Suppressor macrophage treated with lipopolysaccharide for 1 hour (primary cell): ENCODE results near the gene COX7A2.

Experiments used
- DNase-seq, 3 donors: peaks; one replicate each; pipeline ENCODE4 v3.0.0-alpha.2; 2020 to 2022

Gene COX7A2, protein sequence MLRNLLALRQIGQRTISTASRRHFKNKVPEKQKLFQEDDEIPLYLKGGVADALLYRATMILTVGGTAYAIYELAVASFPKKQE

DNA sequence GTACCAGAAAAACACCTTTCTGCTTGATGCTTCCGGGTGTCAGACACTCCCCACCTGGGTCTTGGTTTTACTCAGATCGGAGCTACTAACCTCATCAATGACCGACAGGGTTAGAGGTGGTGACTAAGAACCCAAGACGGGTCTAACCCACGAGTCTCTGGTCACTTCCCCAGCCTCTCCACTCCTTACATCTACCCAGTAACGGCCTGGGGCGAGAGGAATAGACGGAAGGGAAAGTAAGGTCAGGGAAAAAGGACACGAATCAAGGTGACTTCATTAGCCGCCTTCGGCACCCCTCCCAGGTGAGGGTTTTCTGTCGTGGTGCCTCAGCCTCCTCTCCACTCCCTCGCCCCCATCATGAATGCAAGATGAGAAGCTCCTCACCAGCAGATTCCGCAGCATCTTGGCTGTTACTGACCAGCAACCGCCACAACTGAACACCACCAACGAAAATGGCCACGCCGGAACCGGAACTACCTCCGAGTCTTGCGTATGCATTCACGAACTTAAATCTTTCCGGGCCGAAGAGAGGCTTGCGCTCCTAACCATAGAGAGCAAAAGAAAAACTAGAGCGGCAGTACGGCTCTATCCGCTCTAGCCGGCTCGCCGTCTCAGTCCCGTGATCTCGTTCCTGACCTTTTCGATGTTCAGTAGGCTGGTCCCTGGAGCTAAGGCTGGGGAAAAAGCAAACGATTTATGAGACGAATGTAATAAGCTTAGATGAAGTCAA lies at the start of gene COX7A2:
Gene COX7A2, minus strand, starts transcription at position 469 of the 730 bp plus-strand sequence. Its CDS starts 67 bp downstream, at position 402.
- peak; percentile 95 to 99 (median 97) for DNase-seq

DNA sequence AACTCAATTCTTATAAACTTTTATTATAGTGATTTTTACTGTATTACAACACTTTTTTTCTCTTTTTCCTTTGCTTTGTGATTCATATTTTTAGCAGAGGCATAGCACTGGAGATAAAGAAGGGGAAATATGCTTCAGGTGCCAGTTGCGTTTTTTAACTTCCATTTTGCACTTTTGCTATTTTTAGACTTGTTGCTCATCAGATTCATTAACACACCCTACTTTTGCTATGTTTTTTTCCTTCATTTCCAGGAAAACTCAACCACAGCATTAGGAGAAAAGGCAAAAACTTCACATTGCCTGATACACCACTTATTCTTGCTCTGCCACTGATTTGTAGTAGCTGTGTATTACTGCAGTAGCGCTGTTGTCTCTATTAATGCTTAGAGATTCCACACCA lies 49.0 kb upstream of the COX7A2 start:
- no peak for DNase-seq

DNA sequence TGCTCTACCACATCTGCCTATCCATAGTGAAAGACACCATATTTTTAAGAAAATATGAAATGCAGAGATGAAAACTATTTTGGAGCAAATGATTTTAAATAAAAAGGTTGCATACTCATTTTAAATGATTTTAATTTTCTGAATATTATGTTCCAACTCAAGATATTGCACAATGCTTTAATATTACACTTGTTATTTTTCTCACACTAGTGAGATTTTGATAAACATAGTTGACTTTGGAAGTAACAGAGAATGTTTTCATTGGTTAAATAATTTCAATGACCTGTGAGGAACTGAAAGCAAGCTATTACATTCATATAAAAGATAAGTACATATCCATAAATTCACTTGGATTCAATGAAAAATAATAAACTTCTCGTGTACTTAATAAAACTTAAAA lies 48.1 kb upstream of the COX7A2 start:
- DNase-seq, result no peak

DNA sequence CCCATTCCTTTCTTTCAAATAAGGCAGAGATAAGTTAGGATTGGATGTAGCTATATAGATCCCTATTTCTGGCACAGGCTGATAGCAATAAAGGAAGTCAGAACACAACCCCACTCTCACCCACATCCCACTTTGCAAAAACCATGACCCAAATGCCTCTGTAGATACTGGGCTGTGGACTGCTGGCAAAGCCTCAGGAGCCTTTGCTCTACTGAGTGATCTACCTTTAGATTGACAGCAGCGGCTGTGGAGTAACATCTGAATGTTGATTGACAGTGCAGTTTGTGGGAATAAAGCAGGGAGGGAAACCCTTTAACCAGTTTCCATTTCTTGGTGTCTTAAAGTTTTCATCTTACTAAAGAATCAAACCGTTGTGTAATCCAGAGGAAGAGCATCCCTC lies 47.7 kb upstream of the COX7A2 start:
- no peak for DNase-seq

DNA sequence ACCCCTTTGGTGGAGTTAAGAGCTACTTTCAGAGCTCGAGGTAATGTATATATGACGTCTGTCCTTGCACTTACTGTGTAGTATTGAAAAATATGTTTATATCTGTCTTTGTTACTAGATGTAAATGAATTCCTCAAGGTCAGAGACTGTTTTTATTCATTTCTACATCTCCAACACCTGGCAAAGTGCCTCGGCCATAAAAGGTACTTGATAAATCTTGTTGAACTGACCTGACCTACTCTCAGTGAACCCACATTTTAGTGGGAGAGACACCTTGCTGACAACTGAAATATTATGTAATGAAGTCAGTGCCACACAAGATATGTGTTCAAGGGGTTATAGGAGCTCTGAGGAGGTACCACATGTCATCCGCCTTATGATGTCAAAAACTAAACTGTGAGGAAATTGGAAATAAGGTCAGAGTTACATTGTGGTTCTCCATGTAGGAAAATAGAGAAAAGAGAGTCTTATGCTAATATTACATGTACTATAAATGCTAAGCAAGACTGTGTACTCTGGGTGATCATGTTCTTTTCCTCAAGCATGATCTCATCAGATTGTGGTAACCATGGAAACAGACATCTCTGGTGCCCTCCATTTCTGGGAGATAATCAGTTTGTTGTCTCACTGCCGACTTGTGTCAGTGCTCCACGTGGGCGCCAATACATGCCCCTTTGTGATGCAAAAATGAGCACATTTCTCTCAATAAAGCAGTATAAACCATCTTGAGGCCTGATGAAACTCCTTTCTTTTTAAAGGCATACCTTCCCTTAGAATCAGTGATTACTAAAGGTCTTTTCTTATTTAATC lies 46.7 kb upstream of the COX7A2 start:
- DNase-seq, result no peak

DNA sequence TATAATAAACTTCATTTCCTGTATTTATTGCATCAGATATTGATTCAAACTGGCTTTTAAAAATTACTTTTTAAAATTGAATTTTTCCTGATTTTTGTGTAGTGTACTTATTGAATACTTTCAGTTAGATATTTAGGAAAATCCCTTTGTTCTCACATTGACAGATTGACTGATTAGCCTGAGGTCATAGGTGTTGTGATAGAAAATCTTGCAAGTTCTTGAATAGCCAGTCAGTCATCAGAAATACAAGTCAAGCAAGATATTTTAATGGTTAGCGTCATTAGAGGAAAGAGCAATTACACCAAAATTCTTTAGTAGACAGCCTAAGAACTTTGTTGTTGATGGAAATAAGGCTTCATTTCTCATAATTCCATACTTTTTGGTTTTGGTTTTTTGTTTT lies 44.4 kb upstream of the COX7A2 start:
- no peak for DNase-seq

DNA sequence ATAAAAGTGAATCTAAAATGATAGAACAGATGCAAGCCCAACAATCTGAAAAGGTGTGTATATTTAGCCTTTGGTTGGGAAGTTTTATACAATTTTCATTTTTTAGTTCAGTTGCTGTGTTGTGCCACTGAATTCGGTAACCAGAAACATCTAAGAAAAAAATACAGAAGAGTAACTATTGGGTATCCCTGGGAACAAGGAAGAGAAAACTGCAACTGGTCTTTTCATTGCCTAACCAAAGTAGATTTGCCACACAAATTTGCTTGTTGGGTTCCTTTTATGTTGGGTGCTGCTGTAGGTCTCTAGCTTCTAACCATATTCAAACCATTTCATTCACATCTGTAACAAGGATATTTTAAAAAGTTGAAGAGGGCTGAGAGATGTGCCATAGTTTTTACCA lies 43.8 kb upstream of the COX7A2 start:
- DNase-seq, result no peak

DNA sequence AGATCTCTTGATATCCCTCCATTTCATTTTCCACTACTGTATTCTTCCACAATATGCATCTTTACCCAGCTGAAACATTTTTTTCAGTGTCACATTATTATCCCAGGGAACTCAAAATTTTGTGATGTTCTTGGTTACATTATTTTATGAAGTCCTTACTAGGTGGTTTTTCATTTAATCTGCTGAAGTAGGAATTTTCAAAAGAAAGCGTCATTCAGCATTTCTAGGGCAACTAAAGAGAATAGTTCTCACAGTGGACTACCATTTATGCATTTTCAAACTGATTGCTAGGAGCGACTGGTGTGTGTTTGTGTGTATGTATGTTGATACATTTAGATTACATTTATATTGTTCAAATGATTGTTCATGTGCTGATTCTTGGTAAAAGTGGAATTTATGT lies 43.4 kb upstream of the COX7A2 start:
- DNase-seq, result no peak

DNA sequence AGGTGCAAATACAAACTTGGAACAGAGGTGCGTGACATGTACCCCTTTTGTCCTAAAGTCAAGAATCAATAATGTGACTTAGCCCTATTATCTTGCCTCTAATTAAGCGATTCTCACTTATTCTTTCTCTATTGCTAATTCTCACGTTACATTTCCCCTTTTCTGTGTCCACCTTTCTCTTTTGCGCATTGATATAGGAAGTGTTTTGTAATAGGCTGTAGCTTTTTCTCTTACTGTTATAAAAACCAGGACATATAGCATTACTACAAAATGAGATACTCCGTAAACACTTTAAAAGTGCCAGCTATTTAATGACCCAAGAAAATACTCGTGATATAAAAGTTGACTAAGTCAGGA lies 41.7 kb upstream of the COX7A2 start:
- DNase-seq, result peak in 1 of 3 donors; percentile 31

DNA sequence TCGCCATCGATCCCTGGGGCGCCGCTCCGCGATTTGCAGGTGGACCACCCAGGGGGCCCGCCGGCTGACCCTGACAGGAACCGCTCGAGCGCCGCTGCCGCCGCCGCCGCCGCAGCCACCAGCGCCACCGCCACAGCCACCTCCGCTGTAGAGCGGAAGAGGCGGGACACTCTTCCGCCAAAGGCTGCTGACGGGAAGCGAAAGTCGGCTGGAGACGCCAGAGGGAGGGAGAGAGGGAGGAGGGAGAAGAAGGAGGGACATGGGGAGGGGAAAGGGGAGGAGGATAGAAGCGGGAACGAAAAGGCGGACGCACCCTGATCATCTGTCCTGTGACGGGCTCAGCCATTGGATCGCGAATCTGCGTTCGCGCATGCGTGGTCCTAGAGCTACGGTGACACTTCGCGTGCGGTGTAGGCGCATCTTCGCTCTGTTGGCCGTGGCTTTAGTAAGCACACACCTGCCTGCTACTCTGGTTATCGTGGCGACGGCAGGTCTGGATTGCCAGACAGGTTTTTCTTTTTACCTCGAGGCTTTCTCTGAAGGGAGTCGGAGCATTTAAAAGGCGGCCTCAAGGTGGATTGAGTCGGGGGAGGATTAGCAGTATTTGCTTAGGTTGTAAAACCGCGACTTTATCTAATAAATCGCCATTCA lies 41.2 kb upstream of the COX7A2 start, which contains the start of gene TMEM30A:
Gene TMEM30A, minus strand, starts transcription at position 161 of the 651 bp plus-strand sequence. Its CDS starts 154 bp downstream, at position 7.
- DNase-seq, result peak; percentile 97 to 99 (median 98)

DNA sequence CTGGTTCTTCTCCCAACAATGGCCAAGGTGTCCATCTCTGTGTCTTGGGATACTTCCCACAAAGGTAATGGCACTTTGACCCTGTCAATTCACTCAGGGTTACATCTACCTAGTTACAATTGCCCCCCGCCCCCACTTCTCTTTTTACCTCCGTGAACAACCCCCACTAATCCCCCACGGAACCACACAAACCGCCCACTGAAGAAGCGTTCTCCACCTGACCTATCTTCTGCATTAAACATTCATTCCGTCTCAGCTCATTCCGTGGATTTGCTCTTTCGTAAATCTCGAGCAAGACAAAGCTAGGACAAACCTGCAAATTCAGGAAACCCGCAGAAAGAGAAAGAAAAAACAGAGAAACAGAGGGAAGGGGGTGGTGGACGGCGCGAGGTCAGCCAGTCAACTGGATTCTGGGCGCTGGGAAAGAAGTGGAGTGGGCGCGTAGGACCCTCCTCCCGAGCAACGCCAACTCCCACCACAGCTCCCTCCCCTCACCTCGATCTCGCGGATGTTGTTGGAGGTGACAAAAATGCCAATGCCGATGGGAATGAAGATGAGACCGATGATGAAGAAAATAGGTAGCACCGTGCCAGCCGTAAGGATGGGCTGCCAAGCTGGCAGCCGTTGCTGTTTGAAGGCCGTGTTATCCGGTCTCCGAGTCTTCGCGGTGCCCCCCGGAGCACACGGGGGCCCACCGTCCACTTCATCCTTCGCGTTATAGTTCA lies 40.5 kb upstream of the COX7A2 start:
- peak; percentile 30 to 44 (median 43) for DNase-seq

DNA sequence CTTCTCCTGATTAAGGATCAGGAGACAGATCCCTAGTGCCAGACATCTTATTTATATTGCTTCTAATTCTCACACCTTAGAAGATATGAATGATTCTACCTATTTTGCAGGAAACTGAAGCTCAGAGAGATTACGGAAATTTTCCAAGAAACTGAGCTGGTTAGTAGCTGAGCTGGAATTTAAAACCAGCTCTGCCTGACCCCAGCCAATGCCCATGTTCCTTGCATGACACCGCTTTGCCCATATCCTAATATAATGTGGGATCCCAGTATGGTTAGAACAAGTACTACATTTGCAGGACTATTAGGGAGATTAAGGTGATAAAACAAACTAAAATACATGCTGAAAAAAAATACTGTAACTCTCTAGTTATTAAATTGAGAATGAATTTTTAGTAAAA lies 39.1 kb upstream of the COX7A2 start:
- DNase-seq, result no peak

DNA sequence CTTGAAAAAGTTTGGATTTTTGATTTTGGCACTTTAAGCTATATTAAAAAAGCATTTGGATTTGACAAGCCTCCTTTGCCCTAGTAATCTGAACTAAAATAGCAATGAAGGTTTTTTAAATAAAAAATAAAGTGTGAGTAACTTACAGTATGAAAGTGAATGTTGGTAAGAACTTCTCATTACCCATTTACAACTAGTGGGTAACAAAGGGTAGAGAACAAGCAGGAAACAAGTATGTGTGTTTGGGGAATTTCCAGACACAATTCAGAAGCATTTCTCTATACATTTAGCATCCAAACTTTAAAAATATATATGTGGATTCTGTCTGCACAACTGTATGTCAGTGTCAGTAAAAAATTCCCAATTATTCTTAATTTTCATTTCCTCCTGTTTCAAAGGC lies 38.1 kb upstream of the COX7A2 start:
- DNase-seq, result peak in 2 of 3 donors; percentile 62 to 63

DNA sequence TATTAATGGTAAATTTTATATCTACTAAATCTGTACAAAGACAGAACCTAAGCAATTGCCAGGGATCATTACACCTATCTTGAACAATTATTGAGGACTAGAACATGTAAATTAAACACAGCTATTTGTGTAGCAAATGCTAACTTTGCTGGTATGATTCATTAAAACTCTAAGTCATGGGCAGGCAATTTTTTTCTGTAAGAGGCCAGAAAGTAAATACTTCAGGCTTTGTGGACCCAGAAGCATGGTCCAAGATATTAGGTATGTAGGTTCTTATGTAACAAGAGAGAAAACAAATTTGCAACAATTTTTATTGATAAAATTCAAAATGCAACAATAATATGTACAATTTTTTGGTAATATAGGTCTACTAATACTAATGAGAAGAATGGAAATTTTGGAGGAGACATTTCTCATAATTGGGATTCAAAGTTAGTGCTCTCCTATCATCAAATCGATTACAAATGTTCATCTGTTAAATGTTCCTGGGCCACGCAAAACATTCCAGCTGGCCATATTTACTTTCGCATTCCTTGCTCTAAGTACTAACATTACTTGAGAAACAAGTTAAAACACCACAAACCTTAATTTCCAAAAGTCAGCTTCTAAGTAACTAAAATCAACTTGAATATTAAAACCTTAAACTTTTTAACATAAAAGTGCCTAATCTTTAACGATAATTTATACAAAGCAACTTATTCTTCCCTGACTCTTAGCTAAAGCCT lies 36.7 kb upstream of the COX7A2 start:
- no peak for DNase-seq

DNA sequence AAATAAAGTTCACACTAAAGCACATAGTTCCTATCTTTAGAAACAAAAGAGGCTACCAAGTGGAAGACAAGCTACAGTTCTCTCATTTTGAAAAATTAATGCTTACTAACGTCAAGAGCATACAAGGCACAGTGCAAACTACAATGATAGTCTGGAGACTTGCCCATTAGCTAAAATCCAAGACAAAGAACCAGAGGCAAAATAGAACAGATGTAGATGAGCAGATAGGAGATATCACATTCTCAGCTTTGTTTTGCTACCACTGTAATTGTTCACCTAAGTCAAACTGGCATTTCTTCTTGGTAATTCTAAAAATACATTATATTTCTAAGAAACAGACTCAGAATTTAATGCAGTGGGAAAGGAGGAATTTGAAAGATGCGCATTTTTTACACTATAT lies 35.8 kb upstream of the COX7A2 start:
- no peak for DNase-seq

DNA sequence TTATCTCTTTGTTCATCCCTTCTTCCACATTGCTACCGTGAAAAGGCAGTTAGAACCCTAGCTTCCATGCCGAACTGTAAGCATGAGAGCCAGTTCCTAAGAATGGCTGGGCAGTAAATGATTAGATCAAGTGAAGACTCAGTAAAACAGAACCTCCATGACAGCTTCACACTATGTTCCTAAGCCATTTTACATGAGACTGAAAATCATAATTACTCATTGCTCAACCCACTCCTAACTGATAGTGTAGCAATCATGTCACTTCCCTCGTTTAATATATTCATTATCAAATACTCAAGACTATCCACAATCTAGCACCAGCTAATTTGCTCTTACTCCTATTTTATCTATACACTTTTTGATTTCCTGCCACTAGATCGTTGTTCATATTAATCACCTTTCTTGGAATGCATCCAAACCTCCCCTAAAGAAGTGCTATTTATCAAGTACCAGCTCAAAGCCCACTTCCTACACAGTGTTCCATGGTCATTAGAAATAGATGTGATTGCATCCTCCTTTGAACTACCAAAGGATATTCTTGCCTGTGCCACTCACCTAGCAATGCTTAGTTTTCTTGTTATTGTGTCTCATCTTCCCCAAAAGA lies 35.0 kb upstream of the COX7A2 start:
- peak in 2 of 3 donors; percentile 58 to 62 for DNase-seq

DNA sequence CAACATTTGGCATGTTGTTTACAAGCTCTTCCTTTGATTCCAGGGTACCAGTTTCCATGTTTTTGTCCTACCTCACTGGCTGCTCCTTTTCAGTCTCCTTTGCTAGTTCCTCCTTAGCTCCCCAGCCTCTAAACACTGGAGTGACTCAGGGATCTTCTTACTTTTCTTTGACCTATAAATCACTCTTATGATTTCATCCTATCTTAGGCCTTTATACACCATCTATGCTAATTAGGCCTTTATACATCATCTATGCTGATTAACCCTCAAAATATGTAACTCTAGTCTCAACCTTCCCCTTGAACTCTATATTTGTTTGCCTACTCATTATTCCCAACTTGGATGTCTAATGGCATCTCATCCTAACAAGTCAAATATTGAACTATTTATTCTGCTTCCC lies 31.5 kb upstream of the COX7A2 start:
- peak; percentile 30 to 63 (median 48) for DNase-seq

DNA sequence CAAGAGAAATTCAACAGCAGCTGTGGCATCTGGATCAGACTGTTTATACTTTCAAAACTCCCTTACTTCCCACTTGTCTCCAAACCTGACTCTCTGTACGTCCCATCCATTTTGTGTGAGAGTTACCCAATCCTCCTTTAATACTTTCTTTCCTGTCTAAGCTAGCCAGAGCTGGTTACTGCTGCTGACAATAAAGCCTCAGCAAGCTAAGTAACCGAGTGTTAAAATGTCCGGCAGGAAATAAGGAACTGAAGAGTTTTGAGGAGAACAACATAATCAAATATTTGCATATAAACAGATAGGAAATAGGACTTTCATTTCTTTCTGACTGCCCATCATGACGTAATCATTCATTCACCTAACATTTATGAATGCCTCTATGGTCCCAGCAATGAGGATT lies 29.4 kb upstream of the COX7A2 start:
- DNase-seq, result peak; percentile 20 to 63 (median 55)

DNA sequence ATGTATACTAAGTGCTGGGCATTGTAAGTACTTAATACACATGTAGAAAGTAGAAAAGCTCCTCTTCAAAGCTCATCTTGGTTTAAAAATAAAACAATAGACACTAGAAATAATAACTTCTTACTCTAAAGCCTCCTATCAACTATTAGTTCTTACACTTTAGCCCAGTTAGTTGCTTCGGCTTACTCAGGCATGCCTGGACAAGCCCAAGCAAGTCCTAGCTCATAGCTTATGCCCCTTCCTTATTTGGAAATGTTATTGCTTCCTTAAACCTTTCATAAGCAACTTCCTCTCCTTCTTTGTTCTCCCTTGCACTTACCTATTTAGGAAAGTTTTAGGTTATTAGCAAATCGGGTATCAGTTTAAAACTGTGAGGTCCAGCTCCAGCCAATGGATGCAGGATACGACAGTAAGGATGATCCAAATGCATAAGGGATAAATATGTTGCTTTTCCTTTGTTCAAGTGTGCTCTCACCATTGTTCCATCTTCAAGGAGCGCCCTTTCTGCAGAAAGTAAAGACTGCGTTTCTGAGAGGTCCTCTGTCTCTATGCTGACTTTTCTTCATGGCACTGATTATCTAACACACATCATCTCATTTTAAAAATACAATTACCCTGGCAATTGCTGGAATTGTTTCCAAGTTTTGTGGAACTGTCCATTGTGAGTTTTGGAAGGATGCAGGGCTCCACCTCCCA lies 28.7 kb upstream of the COX7A2 start:
- DNase-seq, result peak; percentile 22 to 40 (median 29)

DNA sequence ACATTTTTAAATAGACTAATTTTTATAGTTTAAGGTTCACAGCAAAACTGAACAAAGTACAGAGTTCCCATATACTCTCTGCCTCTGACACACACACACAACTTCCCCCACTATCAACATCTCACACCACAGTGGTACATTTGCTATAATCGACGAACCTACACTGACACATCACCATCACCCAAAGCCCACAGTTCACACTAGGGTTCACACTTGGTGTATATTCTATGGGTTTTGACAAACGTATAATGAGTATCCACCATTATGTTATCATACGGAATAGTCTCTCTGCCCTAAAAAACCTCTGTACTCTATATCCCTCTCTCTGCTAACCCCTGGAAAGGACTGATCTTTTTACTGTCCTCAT lies 25.4 kb upstream of the COX7A2 start:
- no peak for DNase-seq
